Inflammatory macrophage (primary cell): ENCODE measurements around the gene GATM.

ENCODE experiments used
- DNase-seq, 2 donors: peaks; one replicate each; pipeline ENCODE4 v3.0.0-alpha.2; 2020 to 2022
- total RNA-seq, 18 experiments: gene quantifications; one replicate each; lab custom pipeline; 2026; ENCODE audit warnings: mixed read lengths in 6 of 18, inconsistent platforms in 2 of 18; lab: John Stamatoyannopoulos, UW

The GATM gene
- total RNA-seq: 12.5 to 40.1 (median 24.2) reads per million in 18 experiments

- peak; percentile 62 to 80 for DNase-seq
Observed at GRCh38 chr15:45378149-45378912, at the start of gene GATM. Gene GATM, minus strand, starts transcription at chr15:45378544. Its CDS starts 91 bp downstream, at chr15:45378453.

DNA sequence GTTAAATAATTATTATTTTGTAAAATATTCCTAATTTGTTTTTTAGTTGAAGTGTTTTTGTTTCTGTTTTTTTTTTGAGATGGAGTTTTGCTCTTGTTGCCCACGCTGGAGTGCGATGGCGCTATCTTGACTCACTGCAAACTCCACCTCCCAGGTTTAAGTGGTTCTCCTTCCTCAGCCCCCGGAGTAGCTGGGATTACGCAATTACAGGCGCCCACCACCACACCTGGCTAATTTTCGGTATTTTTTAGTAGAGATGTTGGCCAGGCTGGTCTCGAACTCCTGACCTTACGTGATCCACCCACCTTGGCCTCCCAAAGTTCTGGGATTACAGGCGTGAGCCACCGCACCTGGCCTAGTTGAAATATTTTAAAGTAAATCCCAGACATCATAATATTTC, 48.7 kb upstream of the GATM start:
- DNase-seq: no peak

DNA sequence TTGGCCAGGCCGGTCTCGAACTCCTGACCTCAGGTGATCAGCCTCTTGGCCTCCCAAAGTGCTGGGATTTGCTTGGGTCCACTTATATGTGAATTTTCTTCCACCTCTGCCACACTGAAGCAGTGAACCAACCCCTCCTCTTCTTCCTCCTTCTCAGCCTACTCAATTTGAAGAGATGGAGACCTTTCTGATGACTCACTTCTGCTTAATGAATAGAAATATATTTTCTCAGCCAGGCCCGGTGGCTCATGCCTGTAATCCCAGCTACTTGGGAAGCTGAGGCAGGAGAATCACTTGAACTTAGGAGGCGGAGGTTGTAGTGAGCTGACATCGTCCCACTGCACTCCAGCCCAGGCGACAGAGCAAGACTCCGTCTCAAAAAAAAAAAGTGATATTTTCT, 46.8 kb upstream of the GATM start:
- peak; percentile 73 to 76 for DNase-seq

DNA sequence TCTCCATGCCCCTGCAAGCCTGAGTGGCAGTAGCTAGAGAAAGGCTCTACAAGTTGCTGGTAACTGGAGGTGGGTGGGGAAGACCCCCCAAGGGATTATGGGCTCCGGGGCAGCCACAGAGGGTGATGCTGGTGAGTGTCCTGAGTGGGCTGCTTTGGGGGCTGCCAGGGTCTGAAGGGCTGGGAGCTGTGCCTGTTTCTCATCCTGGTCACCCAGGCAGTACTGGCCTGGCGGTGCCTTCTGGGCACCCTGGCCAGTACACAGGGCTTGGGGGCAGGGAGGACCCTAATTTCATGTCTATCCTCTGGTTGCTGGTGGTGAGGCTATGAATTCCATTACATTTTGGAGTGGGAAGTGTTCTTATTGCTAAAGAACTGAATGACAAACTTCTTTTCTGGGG, 46.1 kb upstream of the GATM start:
- no peak for DNase-seq

GRCh38 chr15:45417303-45417950, 39.1 kb upstream of the GATM start:
- DNase-seq: no peak

DNA sequence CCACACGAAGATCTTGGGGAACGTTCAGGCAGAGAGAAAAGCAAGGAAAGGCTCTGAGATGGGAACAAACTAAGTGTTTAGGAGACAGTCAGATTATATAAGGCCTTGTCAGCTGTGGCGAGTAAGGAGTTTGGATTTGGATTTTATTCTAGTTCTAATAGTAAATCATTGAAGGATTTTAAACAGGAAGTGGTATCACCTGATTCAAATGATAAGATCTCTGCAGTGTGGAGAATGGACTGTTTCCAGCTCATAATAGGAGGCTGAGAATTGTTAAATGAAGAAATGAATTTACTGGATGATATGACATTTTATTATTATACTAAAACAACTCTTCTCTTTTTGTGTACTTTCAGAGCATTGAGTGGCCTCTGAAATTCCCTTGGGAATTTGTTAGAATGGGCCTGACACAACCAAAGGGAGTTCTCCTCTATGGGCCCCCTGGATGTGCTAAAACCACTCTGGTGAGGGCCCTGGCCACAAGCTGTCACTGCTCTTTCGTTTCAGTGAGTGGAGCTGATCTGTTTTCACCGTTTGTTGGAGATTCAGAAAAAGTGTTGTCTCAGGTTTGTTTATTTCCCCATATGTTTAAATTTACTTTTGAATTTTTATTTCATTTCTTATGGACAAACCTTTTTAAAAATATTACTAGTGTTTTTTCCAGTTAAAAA, 36.0 kb upstream of the GATM start:
- no peak for DNase-seq

DNA sequence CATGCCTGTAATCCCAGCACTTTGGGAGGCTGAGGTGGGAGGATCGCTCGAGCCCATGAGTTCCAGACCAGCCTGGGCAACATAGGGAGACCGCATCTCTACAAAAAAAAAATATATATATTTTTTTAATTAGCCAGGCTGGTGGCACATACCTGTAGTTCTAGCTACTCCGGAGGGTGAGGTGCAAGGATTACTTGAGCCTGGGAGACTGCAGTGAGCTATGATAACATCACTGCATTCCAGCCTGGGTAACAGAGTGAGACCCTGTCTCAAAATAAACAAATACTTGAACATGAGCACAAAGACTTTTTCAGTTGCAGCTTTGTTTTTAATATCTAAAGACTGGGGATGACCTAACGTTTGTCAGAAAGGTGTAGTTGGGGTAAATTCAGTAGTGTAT, 31.3 kb upstream of the GATM start:
- no peak for DNase-seq

DNA sequence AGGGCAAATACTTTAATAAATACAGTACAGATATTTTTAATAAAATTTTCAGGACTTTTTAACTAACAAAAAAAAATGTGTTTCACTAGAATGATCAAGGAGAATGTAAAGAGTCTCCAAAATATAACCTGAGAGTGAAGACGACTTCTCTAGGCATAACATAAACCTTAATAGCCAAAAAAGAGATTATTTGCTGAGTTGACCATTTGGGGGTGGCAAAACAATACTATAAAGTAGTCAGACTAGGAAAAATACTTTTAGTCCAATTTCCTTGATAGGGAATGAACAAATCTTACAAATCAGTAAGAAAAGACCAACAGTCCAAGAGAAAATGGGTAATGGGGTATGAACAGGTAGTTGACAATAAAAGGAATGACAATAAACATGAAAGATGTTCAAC, 29.4 kb upstream of the GATM start:
- no peak for DNase-seq

GRCh38 chr15:45402955-45403877, 24.9 kb upstream of the GATM start:
- DNase-seq: peak; percentile 16 to 34

DNA sequence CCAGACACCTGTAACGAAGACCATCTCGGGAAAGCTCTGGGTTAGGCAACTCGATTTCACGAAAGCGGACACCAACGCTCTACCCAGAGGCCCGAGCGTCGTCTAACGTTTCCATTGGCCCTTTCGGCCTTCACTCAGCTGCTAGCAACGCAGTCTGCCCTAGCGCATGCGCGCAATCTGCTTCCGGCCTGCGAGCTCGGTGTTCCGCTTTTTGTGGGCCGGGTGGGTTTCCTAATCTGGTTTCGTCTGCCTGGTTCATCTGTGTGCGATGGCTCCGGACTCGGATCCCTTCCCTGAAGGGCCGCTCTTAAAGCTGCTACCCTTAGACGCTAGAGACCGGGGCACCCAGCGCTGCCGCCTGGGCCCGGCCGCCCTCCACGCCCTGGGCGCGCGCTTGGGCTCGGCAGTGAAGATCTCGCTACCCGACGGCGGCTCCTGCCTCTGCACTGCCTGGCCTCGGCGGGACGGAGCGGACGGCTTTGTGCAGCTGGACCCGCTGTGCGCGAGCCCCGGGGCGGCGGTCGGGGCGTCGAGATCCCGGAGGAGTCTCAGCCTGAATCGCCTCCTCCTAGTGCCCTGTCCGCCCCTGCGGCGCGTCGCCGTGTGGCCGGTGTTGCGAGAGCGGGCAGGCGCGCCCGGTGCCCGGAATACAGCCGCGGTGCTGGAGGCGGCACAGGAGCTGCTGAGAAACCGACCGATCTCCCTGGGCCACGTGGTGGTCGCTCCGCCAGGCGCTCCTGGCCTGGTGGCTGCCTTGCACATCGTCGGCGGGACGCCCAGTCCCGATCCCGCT, 24.0 kb upstream of the GATM start:
- peak; percentile 99 to 100 for DNase-seq

DNA sequence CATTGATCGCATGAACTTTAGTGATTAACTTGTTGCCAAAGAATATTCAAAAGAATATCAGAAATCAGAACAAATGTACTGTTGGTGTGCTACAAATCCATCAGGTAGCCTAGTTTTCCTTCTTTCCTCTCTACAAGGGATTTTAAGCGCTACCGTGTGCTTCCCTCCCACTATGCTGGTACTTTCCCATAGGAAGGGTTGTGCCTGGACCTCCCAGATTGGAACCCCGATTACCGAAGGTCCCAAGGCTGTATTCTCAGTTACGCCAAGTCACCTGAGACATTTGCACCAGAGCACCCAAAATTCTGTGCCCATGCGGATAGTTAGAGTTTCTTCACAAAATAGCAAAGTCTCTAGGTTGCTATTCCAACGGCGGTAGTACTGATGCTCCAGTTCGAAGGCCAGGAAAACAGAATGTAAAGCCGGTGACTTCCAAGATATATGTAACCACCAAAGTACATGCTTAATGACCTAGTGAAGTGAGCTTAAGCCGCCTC, 23.4 kb upstream of the GATM start:
- DNase-seq: no peak

GRCh38 chr15:45399381-45400212, 21.3 kb upstream of the GATM start:
- DNase-seq: peak; percentile 70 to 75

DNA sequence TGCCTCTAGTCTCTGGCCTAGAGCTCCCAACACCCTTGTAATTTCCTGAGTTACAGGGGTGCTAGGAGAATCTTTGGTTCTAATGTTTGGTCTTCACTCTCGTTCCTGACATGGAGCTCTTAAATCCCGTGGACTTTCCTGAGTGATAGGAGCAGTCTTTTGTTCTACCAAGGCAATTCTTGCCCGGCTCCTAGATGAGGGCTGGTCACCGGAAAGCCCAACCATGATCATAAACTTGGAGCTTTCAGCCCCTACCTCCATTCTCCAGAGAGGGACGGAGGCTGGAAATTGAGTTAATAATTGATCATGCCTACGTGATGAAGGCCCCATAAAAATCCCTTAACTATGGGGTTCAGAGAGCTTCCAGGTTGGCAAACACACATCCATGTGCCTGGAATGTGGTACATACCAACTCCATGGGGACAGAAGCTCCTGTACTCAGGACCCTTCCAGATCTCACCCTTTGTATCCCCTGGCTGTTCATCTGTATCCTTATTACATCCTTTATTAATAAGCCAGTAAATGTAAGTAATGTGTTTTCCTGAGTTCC, 18.8 kb upstream of the GATM start:
- no peak for DNase-seq

DNA sequence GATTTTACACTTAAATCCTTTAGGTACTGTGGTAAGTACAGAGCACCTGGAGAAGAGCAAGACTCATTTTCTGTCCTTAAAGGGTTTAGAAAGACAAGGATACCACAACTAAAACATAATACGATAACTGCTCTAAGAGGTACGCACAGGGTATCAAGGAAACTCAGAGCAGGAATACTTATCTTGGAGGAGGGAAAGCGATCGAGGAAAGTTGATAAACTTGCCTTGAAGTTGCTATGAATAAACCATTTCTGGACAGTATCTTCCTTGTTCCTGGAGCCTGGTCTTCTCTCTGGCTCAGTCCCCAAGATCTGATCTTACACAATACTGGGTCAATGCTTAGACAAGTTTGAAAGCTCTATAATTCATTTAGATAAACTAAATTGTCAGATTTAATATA, 17.6 kb upstream of the GATM start:
- no peak for DNase-seq

GRCh38 chr15:45394681-45395080, 16.3 kb upstream of the GATM start:
- DNase-seq: no peak

DNA sequence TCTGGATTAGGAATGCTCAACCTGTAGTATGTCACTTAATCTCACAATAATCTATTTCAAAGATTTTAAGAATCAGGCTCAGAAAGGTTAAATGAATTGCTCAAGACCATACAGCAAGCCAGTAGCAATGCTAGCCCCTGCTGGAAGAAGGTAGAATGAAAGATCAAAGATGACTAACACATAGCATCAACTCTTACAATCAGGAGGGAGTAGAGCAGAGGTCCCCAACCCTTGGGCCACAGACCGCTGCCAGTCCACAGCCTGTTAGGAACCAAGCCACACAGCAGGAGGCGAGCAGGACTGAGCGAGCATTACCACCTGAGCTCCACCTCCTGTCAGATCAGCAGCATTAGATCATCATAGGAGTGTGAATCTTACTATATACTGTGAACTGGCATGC, 15.5 kb upstream of the GATM start:
- no peak for DNase-seq

- no peak for DNase-seq
Observed at GRCh38 chr15:45392584-45392855, 14.2 kb upstream of the GATM start.

DNA sequence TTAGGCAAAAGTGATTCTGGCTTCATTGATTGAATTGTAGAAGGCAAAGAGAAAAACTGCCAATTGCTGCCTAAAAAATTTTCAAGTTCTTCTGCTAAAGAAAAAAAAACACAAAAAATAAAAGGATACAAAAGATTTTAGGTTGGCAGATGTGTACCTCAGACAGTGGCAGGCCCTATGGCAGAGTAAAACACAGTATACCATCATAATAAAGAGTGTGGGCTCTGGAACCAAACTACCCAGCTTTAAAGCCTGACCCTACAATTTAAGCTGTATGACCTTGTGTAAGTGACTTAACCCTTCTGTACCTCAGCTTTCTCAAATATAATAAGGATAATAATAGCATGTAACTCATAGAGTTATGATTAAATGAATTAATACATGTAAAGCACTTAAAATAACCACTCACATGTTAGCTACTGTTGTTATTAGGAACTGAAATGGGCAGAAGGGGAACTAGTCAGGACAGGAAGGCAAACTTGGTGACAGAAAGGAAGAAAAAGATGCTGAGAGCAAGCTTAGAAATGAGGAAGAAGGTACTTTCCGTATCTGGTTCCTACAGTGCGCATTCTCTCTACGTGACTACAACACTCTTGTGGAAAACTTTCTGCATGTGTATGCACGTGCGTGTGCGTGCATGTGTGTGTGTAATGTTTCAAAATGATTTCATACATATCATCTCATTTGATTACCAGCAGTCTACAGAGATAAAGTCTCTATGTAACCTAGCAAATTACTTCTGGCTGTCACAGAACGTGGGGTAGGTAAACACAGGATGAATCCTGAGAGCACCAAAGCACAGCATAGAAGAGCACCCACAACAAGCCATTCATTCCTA, 13.6 kb upstream of the GATM start:
- peak; percentile 74 to 83 for DNase-seq

DNA sequence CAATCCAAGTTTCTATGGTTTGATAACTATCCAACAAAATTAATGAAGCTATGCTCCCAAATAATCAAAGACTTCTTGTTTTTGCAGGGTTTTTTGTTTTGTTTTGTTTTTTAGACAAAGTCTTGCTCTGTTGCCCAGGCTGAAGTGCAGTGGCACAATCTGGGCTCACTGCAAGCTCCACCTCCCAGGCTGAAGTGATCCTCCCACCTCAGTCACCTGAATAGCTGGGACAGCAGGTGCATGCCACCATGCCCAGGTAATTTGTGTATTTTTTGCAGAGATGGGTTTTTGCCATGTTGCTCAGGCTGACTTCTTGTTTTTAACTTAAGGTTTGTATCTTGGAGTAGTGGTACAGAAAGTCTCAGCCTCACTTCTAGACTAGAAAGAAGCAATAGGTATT, 11.0 kb upstream of the GATM start:
- DNase-seq: no peak
